Measurements from ENCODE around the gene ECHDC3.

Gene ECHDC3

DNA sequence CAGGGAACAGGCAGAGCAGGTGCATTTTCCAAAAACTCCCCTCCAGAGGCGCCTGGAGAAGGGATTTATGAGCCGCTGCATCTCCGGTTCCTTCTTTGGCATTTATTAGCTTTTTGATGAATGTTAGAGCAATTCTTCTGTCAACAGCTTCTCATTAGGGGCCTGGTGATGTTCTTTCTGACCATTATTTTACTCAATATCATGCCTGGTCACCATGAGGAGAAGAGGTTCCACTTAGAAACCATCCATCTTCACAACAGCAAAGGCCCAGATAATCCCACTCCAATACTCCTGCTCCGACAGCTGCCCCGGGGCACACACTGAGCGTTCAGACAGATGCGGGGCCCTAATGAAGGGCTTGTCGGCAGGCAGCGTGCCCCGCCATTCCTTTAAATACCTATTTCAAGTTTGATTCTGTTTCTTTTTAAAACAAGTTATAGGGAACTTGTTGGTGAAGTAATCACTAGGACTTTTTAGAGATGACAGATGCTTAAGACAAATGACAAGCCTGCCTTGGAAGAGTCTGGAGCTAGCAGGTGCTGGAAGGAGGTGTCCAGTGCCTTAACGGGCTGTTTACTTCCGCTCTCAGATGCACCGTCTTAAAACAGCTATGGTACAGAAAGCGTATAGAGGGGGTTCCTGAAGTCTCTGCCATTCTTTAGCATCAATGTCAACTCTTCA, 31.7 kb downstream of the ECHDC3 start:
- in situ Hi-C loops (cut with MboI; ENCODE audit: low sequenced_read_pairs), result no loop called here

DNA sequence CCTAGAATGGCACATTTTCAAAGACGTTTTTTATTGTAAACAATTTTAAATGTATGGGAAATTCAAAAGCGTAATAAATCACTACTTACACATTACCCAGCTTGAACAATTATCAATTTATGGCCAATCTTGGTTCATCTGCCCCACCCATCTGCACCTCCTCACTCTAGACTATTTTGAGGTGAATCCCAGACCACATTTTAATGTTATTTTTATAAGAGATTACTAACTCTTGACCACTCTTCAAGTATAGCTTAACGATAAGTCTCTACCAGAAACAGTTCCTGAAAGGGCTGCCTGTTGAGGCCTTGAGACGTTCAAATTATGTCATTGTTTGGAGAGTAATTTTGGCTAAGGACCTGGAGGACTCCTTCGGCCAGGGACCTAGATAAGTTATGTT, 33.2 kb downstream of the ECHDC3 start:
- in situ Hi-C loops (cut with MboI; ENCODE audit: low sequenced_read_pairs), result no loop called here

DNA sequence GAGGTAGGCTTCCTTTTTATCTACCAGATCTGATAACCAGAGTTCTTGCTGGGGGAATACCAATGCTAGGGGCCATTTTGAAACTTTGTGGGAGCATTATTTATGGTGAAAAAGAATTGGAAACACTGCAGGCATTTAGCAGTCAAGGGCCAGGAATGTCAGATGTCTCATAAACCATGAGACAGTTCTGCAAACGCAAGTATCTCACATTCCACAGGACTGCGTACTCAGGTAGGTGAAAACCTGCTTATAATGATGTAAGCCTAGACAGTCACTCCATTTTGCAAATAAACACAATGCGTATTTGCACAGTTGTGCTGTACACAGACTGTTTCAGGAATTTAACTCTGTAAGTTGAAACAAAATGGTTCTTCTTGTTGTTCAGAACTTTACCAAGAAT, 33.9 kb downstream of the ECHDC3 start:
- in situ Hi-C loops (cut with MboI; ENCODE audit: low sequenced_read_pairs), result no loop called here

DNA sequence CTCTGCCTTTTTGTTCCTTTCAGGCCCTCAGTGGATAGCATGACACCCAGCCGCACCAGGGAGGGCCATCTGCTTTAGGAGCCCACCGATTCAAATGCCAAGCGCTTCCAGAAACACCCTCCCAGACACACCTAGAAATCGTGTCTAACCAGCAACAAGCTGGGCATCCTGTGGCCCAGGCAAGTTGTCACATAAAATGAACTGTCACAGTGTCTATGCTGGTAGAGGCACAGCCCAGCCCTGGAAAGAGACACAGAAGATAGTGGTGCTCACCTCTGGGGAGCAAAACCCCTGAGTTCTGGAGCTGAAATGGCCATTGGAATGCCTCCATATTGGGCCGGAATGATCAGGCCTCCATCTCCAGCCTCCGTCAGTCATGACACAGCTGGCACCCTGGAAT, 38.9 kb downstream of the ECHDC3 start:
- in situ Hi-C loops (cut with MboI; ENCODE audit: low sequenced_read_pairs), result no loop called here

DNA sequence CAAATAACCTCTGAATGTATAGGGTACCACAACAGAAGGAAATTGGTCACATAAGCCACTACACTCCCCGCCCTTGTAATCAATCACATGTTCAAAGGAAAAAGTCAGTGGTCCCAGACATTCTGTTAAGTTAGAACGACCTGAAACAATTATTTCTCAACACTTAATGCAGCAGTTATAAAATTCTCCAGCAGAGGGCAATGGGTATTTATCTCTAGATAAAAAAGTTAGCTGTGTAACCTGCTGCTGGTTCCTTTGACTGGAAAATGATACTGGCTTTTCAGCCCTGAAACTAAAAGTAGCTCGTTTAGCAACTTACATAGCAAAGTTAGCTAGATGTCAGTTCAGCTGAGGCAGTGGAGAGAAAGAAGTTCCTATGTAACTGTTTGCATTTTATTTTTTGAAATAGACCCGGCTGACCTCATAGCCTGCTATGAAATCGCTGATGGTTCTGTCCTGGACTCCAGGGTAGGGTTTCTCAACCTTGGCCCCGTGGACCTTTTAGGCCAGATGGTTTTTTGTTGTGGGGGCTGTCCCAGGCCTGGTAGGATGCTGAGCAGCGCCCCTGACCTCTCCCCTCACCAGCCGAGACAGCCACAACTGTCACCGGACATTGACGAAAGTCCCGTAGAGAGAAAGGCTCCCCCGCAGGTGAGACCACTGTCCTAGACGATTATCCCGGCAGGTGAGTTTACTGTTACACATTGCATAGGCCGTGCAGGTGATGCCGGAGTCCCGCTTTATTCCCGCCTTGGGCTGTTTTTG, 40.8 kb downstream of the ECHDC3 start:
- in situ Hi-C loops (cut with MboI; ENCODE audit: low sequenced_read_pairs), result no loop called here

DNA sequence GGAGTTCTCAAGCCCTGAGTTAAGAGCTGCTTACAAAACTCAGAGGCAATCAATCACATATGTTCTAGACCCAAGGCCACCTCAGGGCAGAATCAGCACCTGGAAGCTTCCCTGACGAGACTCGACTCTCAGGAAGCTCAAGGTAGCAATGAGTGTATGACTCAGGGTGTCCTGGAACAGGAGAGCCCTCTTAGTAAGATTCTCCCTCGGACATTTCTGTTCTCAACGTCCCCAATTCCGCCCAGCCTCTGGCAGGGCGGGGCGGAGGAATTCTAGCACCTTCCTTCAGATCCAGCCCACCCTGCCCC, 41.3 kb downstream of the ECHDC3 start:
- in situ Hi-C loops (cut with MboI; ENCODE audit: low sequenced_read_pairs), result no loop called here

DNA sequence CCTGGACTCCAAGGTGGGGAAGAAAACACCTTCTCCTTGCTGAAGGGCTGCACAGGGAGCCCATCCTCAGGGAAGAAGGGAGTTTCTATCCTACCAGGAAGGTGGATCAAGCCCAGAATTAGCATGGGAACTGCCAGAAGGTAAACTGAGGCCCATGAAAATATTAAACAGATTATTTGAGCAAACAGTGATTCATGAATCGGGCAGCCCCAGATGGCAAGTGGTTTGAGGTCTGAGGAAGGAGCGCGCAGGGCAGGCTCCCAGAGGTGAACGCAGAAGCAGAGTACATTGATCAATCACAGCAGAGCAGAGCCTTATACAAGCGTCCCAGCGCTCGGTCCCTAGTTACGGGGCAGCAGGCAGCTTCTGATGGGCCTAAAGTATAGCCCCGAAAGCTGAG, 45.2 kb downstream of the ECHDC3 start:
- in situ Hi-C loops (cut with MboI; ENCODE audit: low sequenced_read_pairs), result no loop called here

DNA sequence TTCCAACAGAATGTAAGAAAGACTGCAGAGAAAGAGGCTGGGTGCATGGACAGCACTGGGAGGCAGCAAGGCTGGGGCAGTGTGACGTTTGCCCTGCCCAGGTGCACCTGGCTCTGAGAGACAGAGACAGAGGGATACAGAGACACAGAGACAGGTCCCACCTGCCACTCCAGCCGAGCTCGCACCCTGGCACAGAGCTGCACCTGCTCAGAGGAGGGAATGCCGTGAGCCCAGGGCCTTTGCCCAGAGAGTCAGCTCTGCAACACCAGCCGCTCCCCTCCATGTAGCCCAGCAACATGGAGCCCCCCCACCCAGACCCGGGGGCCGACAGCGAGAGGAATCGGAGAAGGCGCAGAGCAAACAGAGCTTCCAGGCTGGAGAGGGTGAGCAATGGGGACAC, 45.7 kb downstream of the ECHDC3 start:
- in situ Hi-C loops (cut with MboI; ENCODE audit: low sequenced_read_pairs), result no loop called here

DNA sequence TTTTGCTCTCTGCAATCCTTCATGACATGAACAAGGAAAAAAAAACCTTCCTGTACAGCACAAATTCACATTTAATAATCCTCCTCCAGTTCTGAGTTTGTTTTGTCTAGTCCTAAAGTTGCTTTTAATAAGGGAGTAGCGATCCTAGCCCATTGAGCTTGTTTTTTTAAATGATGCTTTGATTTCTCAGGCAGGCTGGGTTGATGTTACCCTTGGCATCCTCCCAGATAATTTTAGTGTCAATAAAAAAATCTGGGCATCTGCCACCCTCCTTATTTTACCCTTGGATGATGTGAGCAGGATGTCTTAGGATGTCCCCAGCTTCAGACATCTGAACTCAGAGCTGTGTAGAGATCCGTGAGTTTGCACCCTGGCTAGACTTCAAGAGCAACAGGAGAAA, 47.1 kb downstream of the ECHDC3 start:
- in situ Hi-C loops (cut with MboI; ENCODE audit: low sequenced_read_pairs), result no loop called here

DNA sequence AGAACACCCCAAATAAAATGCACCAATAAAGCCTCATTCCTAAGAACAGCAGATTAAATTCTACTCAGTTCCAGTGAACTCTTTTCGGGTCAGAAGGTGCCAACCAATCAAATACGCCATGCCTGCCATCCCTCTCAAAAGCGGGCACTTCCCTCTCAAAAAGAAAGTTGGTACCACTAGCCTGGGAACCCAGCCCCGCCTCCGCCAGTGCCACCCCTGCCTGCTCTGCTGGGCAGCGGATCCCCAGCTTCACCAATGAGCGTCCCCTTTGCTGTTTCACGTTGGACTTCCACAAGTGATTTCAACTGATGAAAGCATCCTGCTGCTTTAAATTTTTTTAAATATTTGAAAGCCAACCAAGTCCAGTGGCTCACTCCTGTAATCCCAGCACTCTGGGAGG, 47.8 kb downstream of the ECHDC3 start:
- in situ Hi-C loops (cut with MboI; ENCODE audit: low sequenced_read_pairs), result no loop called here

DNA sequence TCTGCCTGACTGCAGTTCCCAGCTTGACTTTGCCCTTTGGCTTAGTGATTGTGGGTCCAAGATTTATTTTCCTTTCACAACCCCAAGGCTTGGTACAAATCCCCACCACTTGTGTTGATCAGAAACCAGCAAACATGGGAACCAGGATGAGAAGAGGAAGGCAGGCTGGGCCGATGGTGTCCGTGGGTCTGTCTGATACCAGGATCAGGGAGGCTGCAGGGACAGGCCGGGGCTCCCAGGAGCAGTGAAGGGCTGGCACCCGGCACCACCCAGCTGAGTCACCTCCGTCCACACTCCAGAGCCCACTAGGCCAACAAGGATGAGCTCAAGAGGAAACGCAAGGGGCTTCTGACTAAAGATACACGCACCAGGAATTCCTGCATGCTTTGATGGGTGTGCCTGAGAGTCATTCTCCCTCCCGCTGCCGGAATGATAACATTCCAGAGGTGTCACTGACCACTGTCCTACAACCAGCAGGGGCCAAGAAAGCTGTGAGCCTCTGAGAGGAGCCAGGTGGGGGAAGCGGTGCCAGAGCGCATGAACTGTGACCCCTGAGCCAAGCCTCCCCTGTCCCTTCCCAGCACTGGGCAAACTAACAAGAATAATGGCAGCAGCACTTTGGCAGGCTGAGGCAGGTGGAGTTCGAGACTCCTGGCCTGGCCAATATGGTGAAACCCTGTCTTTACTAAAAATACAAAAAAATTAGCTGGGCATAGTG, 51.7 kb downstream of the ECHDC3 start:
- in situ Hi-C loops (cut with MboI; ENCODE audit: low sequenced_read_pairs), result no loop called here

DNA sequence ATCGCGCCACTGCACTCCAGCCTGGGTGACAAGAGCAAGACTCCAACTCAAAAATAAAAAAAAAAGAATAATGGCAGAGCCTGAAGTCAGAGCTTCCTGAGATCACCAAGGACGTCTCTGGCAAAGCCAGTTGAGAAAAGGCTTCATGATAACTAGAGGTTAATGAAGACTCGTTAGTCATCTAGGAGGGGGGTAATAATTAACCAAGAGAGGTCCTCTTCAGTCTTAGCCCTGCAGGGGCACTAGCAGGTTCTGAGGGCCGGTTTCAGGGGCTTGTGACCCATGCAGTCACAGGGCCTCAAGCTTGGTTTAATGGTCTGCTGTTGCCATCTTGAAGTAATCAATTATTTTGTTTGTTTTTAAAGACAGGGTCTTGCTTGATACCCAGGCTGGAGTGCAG, 52.4 kb downstream of the ECHDC3 start:
- in situ Hi-C loops (cut with MboI; ENCODE audit: low sequenced_read_pairs), result no loop called here

DNA sequence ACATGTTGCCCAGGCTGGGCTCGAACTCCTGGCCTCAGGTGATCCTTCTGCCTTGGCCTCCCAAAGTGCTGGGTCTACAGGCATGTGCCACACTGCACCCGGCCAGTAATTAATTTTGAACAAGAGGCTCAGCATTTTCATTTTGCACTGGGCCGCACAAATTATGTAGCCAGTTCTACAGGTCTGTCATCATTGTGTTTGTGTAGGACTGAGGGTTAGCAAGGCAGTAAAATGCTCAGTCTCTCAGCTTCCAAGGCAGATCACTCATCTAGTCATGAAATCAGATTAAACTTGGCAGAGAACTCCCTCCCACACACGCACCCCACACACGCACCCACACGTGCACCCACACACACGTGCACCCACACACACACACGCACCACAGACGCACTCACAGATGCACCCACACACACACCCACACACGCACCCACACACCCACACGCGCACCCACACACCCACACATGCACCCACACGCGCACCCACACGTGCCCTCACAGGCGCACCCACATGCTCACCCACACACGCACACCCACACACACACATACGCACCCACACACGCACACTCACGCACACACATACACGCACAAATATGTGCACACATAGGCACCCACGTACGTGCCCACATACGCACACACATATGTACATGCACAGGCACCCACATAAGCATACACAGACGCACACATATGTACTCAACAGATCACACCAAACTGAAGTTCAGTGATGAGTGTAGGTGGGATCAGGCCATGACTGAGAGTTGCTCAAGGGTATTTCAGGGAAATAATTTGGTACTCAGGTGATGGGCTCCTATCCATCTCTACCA, 53.1 kb downstream of the ECHDC3 start:
- in situ Hi-C loops (cut with MboI; ENCODE audit: low sequenced_read_pairs), result no loop called here

DNA sequence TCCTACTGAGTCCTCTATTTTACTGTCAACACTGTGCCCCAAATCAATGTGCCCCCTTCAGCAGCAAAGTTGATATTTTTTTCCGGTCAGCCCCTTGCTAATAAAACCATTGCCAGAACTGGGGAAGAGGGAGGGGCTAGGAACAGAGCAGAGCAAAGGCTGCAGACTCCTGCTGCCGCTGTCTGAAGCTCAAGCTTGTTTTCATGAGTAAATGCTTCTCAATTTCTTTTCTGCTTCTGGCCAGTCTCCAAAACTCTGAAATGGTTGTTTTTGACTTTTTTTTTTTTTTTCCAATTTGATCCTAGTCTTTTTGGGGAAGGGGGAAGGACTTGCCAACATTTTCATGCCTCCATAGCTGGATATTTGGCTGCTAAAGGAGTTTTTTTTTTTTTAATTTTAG, 54.3 kb downstream of the ECHDC3 start:
- in situ Hi-C loops (cut with MboI; ENCODE audit: low sequenced_read_pairs), result no loop called here

DNA sequence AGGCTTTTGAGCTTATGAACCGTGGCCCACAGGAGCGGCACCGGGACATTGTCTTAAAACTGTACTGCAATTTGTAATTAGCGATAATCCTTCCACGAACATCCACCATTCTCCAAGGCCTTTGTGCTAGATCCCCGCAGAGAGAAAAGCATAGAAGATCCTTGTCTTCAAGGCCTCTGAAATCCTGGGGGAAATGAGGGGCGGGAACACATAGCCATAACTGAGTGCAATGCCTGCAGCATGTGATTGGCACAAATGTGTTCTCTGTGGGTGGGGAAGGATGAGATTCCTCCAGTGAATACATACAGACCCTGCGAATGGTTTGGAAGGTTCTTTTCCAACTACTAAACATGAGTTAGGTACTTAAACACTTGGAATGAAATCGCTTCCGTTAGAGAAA, 55.1 kb downstream of the ECHDC3 start:
- in situ Hi-C loops (cut with MboI; ENCODE audit: low sequenced_read_pairs), result no loop called here

DNA sequence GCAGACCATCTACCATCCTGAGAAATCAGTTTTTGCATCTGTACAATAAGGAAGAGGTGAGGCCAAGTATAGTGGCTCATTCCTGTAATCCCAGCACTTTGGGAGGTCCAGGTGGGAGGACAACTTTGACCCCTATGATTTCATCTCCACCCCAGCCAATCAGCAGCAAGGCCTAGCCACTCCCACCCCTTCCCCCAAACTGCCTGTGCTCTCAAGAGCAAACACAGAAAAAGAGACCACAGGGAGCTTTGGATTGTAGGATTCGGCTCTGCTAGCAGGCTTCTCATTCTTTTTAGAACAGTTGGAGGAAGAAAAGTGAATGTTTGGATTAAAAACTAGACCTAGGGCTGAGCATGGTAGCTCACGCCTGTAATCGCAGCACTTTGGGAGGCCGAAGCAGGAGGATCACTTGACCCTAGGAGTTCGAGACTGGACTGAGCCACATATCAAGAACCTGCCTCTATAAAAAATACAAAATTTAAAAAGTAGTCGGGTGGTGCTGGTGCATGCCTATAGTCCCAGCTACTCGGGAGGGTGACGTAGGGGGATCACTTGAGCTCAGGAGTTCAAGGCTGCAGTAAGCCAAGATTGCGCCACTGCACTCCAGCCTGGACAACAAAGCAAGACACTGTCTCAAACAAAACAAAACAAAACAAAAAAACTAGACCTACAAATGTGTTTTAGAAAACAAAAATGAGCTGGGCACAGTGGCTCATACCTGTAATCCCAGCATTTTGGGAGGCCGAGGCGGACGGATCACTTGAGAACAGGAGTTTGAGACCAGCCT, 55.9 kb downstream of the ECHDC3 start:
- in situ Hi-C loops (cut with MboI; ENCODE audit: low sequenced_read_pairs), result no loop called here

DNA sequence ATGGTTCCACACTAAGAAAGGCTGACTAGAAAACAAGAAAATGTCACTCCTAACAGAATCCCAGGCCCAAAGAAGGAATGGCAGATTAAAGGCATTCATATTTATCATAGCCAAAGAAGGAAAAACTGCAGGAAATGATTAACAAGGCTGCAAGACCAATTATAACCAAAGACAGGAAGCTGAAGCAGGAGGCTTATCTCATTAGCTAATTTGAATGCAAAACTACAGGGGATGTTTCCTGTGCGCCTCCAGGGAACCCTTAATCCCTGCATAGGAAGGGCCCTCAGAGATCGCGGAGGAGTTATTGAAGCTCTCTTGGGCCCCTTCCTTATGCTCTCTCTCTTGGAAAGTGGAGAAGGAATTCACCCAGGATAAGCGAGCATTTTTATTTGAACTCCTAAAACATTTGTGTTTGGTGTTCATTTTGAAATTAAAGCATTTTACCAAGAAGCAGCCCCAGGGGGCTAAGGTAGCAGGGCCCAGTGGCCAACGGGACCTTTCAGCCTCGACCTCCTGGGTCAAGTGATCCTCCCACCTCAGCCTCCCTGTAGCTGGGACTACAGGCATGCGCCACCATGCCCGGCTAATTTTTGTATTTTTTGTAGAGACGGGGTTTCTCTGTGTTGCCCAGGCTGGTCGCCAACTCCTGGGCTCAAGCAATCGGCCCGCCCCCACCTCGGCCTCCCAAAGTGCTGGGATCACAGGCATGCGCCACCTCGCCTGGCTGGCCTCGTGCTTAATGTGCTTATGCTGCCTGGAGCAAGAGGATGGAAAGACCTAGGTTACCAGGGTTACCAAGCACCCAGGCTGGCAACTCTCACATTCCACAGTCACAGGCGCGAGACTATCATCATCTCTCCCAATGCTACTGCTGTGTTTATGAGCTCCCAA, 56.9 kb downstream of the ECHDC3 start:
- in situ Hi-C loops (cut with MboI; ENCODE audit: low sequenced_read_pairs), result no loop called here

DNA sequence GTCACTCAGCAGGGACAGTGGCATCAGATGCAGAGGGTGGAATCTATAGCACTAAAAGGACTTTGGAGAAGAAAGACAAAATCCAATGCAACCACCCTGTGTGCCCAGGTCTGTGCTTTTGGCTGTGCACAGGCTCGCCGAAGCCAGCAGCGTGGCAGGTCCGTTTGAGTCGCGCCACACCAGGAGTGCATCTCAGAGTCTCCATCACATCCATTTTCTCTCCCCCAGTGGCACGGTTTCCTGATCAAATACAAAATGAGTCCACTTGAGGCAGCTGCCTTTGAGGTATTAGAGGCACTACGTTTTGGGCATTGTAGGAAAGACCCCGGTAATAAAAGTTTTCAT, 57.5 kb downstream of the ECHDC3 start:
- in situ Hi-C loops (cut with MboI; ENCODE audit: low sequenced_read_pairs), result no loop called here

DNA sequence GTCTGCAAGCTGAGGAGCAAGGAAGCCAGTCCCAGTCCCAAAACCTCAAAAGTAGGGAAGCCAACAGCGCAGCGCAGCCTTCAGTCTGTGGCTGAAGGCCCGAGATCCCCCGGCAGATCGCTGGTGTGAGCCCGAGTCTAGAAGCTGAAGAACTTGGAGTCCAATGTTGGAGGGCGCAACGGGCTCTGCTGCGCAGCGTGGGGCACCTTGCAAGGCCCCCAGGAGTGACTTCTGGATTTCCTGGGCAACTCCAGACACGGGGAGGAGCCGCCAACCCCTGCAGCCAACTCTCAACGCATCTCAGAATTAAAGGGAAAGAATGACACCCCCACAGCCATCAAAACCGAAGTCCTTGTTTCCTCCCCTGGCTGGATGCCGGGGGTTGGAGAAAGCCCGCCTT, 62.2 kb downstream of the ECHDC3 start:
- in situ Hi-C loops (cut with MboI; ENCODE audit: low sequenced_read_pairs), result no loop called here

DNA sequence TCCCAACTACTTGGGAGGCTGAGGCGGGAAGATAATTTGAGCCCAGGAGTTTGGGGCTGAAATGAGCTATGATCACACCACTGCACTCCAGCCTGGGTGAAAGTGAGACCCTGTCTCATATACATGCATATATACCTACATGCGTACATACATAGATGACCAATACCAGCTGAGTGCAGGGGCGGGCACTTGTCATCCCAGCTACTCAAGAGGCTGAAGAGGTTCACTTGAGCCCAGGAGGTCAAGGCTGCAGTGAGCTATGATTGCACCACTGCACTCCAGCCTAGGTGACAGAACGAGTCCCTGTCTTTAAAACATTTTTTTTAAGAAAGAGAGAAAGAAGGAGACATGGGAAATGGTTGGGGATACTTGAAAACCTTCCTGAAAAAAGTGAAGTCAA, 63.6 kb downstream of the ECHDC3 start:
- in situ Hi-C loops (cut with MboI; ENCODE audit: low sequenced_read_pairs), result no loop called here

All from HL-60/S4 treated with retinoic acid at 250 ng/mL for 4 days and 3 days (cell line).